ENCODE data around the gene ZNF580.

ZNF580 gene

GRCh38 chr19:55598034-55598433, 42.8 kb upstream of the ZNF580 start:
- no peak for TF ChIP-seq ZNF449 (tag by site-specific recombination; IDR thresholded peaks at IDR 0.05)
- no peak for TF ChIP-seq ZNF600 (tag by site-specific recombination; IDR thresholded peaks at IDR 0.05)
- TF ChIP-seq ZFHX2 (tag by site-specific recombination; conservative IDR thresholded peaks at IDR 0.05): peak; percentile 67
- TF ChIP-seq SP2 (tag by site-specific recombination; IDR thresholded peaks at IDR 0.05): peak; percentile 16; the same call in 1 of the 2 replicates
- TF ChIP-seq EGR2 (tag by site-specific recombination; IDR thresholded peaks at IDR 0.05; ENCODE audit: low read depth): peak; percentile 85
- TF ChIP-seq ZNF530 (tag by site-specific recombination; IDR thresholded peaks at IDR 0.05; ENCODE audit: low read depth): no peak
- TF ChIP-seq ZNF843 (tag by site-specific recombination; IDR thresholded peaks at IDR 0.05): no peak
- POLR2A ChIA-PET: interaction anchor here (0.6 to 4.4 kb wide), 5 partner anchors 11 to 630 kb away, joined by 4 to 71 read pairs (median 6); partner anchors contain the start of gene ZNF579
- no peaks in the 10 kb centered on the region for H3K9me3 ChIP-seq (ENCODE audit: control insufficient read depth, insufficient read depth, low read depth, low read length)
- H3K36me3 ChIP-seq (ENCODE audit: control insufficient read depth in 2 of 2, insufficient read depth in 1 of 2, low read length in 2 of 2): peaks cover 14 to 32% of the 10 kb centered on the region in 2 experiments
- H3K27ac ChIP-seq (ENCODE audit: extremely low read depth, low read depth, low read length): no peak overlapping the region
- H3K4me1 ChIP-seq (ENCODE audit: control insufficient read depth, insufficient read depth, low read length): peaks cover 3% of the 10 kb centered on the region; the same call in 1 of the 2 replicates
- CTCF ChIA-PET: interaction anchor here (0.7 to 2.1 kb wide), 4 partner anchors 8 to 85 kb away, joined by 3 to 9 read pairs (median 6); no protein-coding TSS in a partner anchor
- H3K4me3 ChIP-seq (ENCODE audit: low read depth, low read length): no peak overlapping the region

- H3K36me3 ChIP-seq (ENCODE audit: control insufficient read depth in 2 of 2, insufficient read depth in 1 of 2, low read length in 2 of 2): peaks cover 12 to 28% of the 10 kb centered on the region in 2 experiments
- peak overlapping the region; percentile 97 for H3K4me3 ChIP-seq (ENCODE audit: low read depth, low read length)
- peak overlapping the region; percentile 97 for H3K27ac ChIP-seq (ENCODE audit: extremely low read depth, low read depth, low read length)
- H3K9me3 ChIP-seq (ENCODE audit: control insufficient read depth, insufficient read depth, low read depth, low read length): no peaks in the 10 kb centered on the region
- ChIA-PET CTCF (interaction anchor here (0.6 to 2.1 kb wide), 8 partner anchors 8 to 297 kb away, joined by 3 to 9 read pairs (median 4); no protein-coding TSS in a partner anchor), POLR2A (interaction anchor here (0.6 to 4.4 kb wide), 37 partner anchors 11 to 483 kb away, joined by 3 to 71 read pairs (median 5); partner anchors contain the start of genes CCDC106, HSPBP1, ISOC2 and KMT5C)
- H3K4me1 ChIP-seq (ENCODE audit: control insufficient read depth, insufficient read depth, low read length): peaks cover 3% of the 10 kb centered on the region; the same call in 1 of the 2 replicates
- TF ChIP-seq ZNF266 (tag by site-specific recombination; IDR thresholded peaks at IDR 0.05; ENCODE audit: low read depth): no peak
- peak; percentile 97 for TF ChIP-seq HIC1 (tag by site-specific recombination; IDR thresholded peaks at IDR 0.05)
- peak; percentile 99 for TF ChIP-seq SP3 (tag by site-specific recombination; IDR thresholded peaks at IDR 0.05)
- TF ChIP-seq ZNF621 (tag by site-specific recombination; IDR thresholded peaks at IDR 0.05): no peak
- peak; percentile 7; the same call in 1 of the 2 replicates for TF ChIP-seq CTCF (tag by site-specific recombination; IDR thresholded peaks at IDR 0.05)
- TF ChIP-seq ZNF654 (tag by site-specific recombination; IDR thresholded peaks at IDR 0.05; ENCODE audit: low read depth): no peak
- TF ChIP-seq ZBTB44 (tag by site-specific recombination; IDR thresholded peaks at IDR 0.05): peak; percentile 46; the same call in 1 of the 2 replicates
- no peak for TF ChIP-seq ZNF112 (tag by site-specific recombination; IDR thresholded peaks at IDR 0.05)
- TF ChIP-seq ZNF341 (tag by site-specific recombination; IDR thresholded peaks at IDR 0.05; ENCODE audit: low read depth): peak; percentile 86
- no peak for TF ChIP-seq ZNF701 (tag by site-specific recombination; IDR thresholded peaks at IDR 0.05)
- TF ChIP-seq ZNF580 (tag by site-specific recombination; IDR thresholded peaks at IDR 0.05): no peak
- no peak for TF ChIP-seq HOXD13 (CRISPR knock-in tag; IDR thresholded peaks at IDR 0.05; ENCODE audit: borderline replicate concordance)
- 0 out of 2 replicates have a peak, but pooled peaks have one; percentile 71 for TF ChIP-seq ZNF324 (tag by site-specific recombination; IDR thresholded peaks at IDR 0.05)
- TF ChIP-seq ZSCAN4 (tag by site-specific recombination; IDR thresholded peaks at IDR 0.05): peak; percentile 12; the same call in 1 of the 2 replicates
- TF ChIP-seq ZSCAN30 (tag by site-specific recombination; IDR thresholded peaks at IDR 0.05): peak; percentile 84; the same call in 1 of the 2 replicates
- TF ChIP-seq BCL11B (tag by site-specific recombination; IDR thresholded peaks at IDR 0.05; ENCODE audit: low read depth): peak; percentile 96; the same call in 1 of the 2 replicates
Observed at GRCh38 chr19:55598719-55599467, 41.9 kb upstream of the ZNF580 start.

All from HEK293 (cell line).